RWPE2 (cell line): ENCODE data around the gene PTPRS.
"Not testable (repeated sequence)": the region's sequence is repeated elsewhere in the genome, so short reads cannot be mapped to it uniquely, and the experiment has no call there.

Experiments
- ATAC-seq: fragments of 200-7000 bp; cut with Tn5 transposase; 3 replicates; pipeline ENCODE4 v1.9.1; 2021; ENCODE audit warnings: low read depth
- DNase-seq: peaks from one replicate; pipeline ENCODE4 v3.0.0-alpha.2; 2020; ENCODE audit warnings: low spot score
- H3K27ac ChIP-seq: fragments of 450-650 bp; 2 replicates; pipeline ENCODE4 v1.5.1; 2017; ENCODE audit warnings: mild to moderate bottlenecking; ENCODE audit not compliant: poor library complexity, severe bottlenecking
- H3K27me3 ChIP-seq: fragments of 250-450 bp; sonication (Bioruptor Pico); 2 replicates; pipeline ENCODE4 v1.5.1; 2021; ENCODE audit warnings: mild to moderate bottlenecking, moderate library complexity; ENCODE audit not compliant: insufficient read depth, poor library complexity, severe bottlenecking
- H3K36me3 ChIP-seq: fragments of 250-450 bp; sonication (Bioruptor Pico); 2 replicates; pipeline ENCODE4 v1.5.1; 2020; ENCODE audit warnings: low read depth, mild to moderate bottlenecking, moderate library complexity
- H3K4me1 ChIP-seq: fragments of 250-450 bp; sonication (Bioruptor Pico); 2 replicates; pipeline ENCODE4 v1.5.1; 2021; ENCODE audit warnings: mild to moderate bottlenecking, moderate library complexity; ENCODE audit not compliant: insufficient read depth, poor library complexity, severe bottlenecking
- H3K4me3 ChIP-seq: fragments of 250-450 bp; sonication (Bioruptor Pico); 2 replicates; pipeline ENCODE4 v1.5.1; 2021; ENCODE audit warnings: mild to moderate bottlenecking, moderate library complexity; ENCODE audit not compliant: severe bottlenecking
- H3K9me3 ChIP-seq: fragments of 250-450 bp; sonication (Bioruptor Pico); 2 replicates; pipeline ENCODE4 v1.5.1; 2021; ENCODE audit warnings: mild to moderate bottlenecking, moderate library complexity; ENCODE audit not compliant: severe bottlenecking
- CTCF ChIP-seq: fragments of 450-650 bp; IDR thresholded peaks from one replicate; pipeline ENCODE4 v1.5.1; 2017; ENCODE audit warnings: mild to moderate bottlenecking, moderate library complexity; ENCODE audit not compliant: poor library complexity, severe bottlenecking

PTPRS gene

GRCh38 chr19:5330307-5330720 lies 10.3 kb downstream of the PTPRS start:
- no peaks in the 10 kb centered on the region for H3K36me3 ChIP-seq
- no peak overlapping the region for H3K4me3 ChIP-seq
- H3K4me1 ChIP-seq = no peaks in the 10 kb centered on the region
- no peak overlapping the region for H3K27ac ChIP-seq
- DNase-seq (no peak), ATAC-seq (no peak)
- no peaks in the 10 kb centered on the region for H3K27me3 ChIP-seq
- TF ChIP-seq CTCF = no peak
- no peaks in the 10 kb centered on the region for H3K9me3 ChIP-seq

- H3K4me3 ChIP-seq = no peak overlapping the region
- H3K27me3 ChIP-seq = no peaks in the 10 kb centered on the region
- TF ChIP-seq CTCF = no peak
- no peaks in the 10 kb centered on the region for H3K9me3 ChIP-seq
- DNase-seq = no peak
- no peak for ATAC-seq
- H3K36me3 ChIP-seq = no peaks in the 10 kb centered on the region
- H3K27ac ChIP-seq = no peak overlapping the region
- H3K4me1 ChIP-seq = no peaks in the 10 kb centered on the region
These were observed 11.5 kb downstream of the PTPRS start for GRCh38 chr19:5329141-5329540.

GRCh38 chr19:5328407-5328806 lies 12.2 kb downstream of the PTPRS start:
- H3K4me1 ChIP-seq, ATAC-seq, H3K36me3 ChIP-seq, H3K27me3 ChIP-seq, H3K9me3 ChIP-seq, DNase-seq, H3K4me3 ChIP-seq, H3K27ac ChIP-seq: not testable (repeated sequence)

- H3K9me3 ChIP-seq = no peaks in the 10 kb centered on the region
- ATAC-seq = no peak
- TF ChIP-seq CTCF = no peak
These were observed 13.5 kb downstream of the PTPRS start for GRCh38 chr19:5326986-5327623.

GRCh38 chr19:5326545-5326944 lies 14.1 kb downstream of the PTPRS start:
- Histone ChIP-seq H3K4me1 (no peaks in the 10 kb centered on the region), H3K9me3 (no peaks in the 10 kb centered on the region), H3K36me3 (no peaks in the 10 kb centered on the region), H3K27me3 (no peaks in the 10 kb centered on the region), H3K4me3 (no peak overlapping the region), H3K27ac (no peak overlapping the region)
- DNase-seq (no peak), ATAC-seq (no peak)
- no peak for TF ChIP-seq CTCF

More at GRCh38 chr19:5326986-5327623, 13.5 kb downstream of the PTPRS start:
- H3K27me3 ChIP-seq = no peaks in the 10 kb centered on the region
- H3K4me3 ChIP-seq = no peak overlapping the region
- no peaks in the 10 kb centered on the region for H3K36me3 ChIP-seq
- DNase-seq = no peak
- no peaks in the 10 kb centered on the region for H3K4me1 ChIP-seq
- no peak overlapping the region for H3K27ac ChIP-seq
